ENCODE measurements around the gene CTSE. TPM values are rescaled to one million over a fixed set of nuclear protein-coding genes. Genes with fewer than 3 reads are reported as not detected.

CTSE gene
- total RNA-seq, 1 experiment from 2014 or later = 0.39 TPM

GRCh38 chr1:205962821-205963221 is 60.9 kb downstream of the CTSE start:
- TF ChIP-seq EZH2 (IDR thresholded peaks at IDR 0.05; ENCODE audit: borderline replicate concordance, low read depth, low read length, poor library complexity, severe bottlenecking) (no peak), CTCF (conservative IDR thresholded peaks at IDR 0.05; ENCODE audit: low read depth, low read length) (no peak)
- Histone ChIP-seq H3K4me1 (ENCODE audit: insufficient read depth, low read length, poor library complexity, severe bottlenecking) (peaks cover 14% of the 10 kb centered on the region), H3K9me3 (ENCODE audit: low read depth, low read length, poor library complexity, severe bottlenecking) (no peaks in the 10 kb centered on the region), H3K27me3 (replicated peaks; ENCODE audit: insufficient read depth, low read depth, low read length, poor library complexity) (no peaks in the 10 kb centered on the region), H3K27ac (ENCODE audit: low read depth, low read length, poor library complexity, severe bottlenecking) (no peak overlapping the region), H3K4me3 (ENCODE audit: low read depth, low read length, poor library complexity, severe bottlenecking) (no peak overlapping the region), H3K36me3 (ENCODE audit: insufficient read depth, low read length, poor library complexity, severe bottlenecking) (no peaks in the 10 kb centered on the region)
- ChIA-PET CTCF (interaction anchor here (0.9 kb wide), 1 partner anchor 14 kb away, joined by 4 read pairs; no protein-coding TSS in a partner anchor), POLR2A (ENCODE audit: low non-redundant PET) (no interaction called here)
- no TSS peak for BruUV-seq (replicated peaks)
- DNase-seq (ENCODE audit: low spot score) = no peak
- intact Hi-C loops (cut with micrococcal nuclease; ENCODE audit: unreplicated experiment) = no loop called here

- DNase-seq (ENCODE audit: low spot score) = peak; percentile 30
- intact Hi-C loops (cut with micrococcal nuclease; ENCODE audit: unreplicated experiment) = no loop called here
- H3K9me3 ChIP-seq (ENCODE audit: low read depth, low read length, poor library complexity, severe bottlenecking) = no peaks in the 10 kb centered on the region
- no peak overlapping the region for H3K4me3 ChIP-seq (ENCODE audit: low read depth, low read length, poor library complexity, severe bottlenecking)
- POLR2A ChIA-PET (ENCODE audit: low non-redundant PET) = no interaction called here
- BruUV-seq (replicated peaks) = no TSS peak
- TF ChIP-seq EZH2 (IDR thresholded peaks at IDR 0.05; ENCODE audit: borderline replicate concordance, low read depth, low read length, poor library complexity, severe bottlenecking) (no peak), CTCF (conservative IDR thresholded peaks at IDR 0.05; ENCODE audit: low read depth, low read length) (no peak)
- CTCF ChIA-PET = interaction anchor here (0.9 to 1.2 kb wide), 2 partner anchors 15 kb away, joined by 4 read pairs; no protein-coding TSS in a partner anchor
- H3K27ac ChIP-seq (ENCODE audit: low read depth, low read length, poor library complexity, severe bottlenecking) = no peak overlapping the region
- no peaks in the 10 kb centered on the region for H3K36me3 ChIP-seq (ENCODE audit: insufficient read depth, low read length, poor library complexity, severe bottlenecking)
- H3K27me3 ChIP-seq (replicated peaks; ENCODE audit: insufficient read depth, low read depth, low read length, poor library complexity) = no peaks in the 10 kb centered on the region
- peaks cover 14% of the 10 kb centered on the region for H3K4me1 ChIP-seq (ENCODE audit: insufficient read depth, low read length, poor library complexity, severe bottlenecking)
Measured at GRCh38 chr1:205961991-205962820, 61.5 kb downstream of the CTSE start.

- no TSS peak for BruUV-seq (replicated peaks)
- Histone ChIP-seq H3K27ac (ENCODE audit: low read depth, low read length, poor library complexity, severe bottlenecking) (no peak overlapping the region), H3K36me3 (ENCODE audit: insufficient read depth, low read length, poor library complexity, severe bottlenecking) (no peaks in the 10 kb centered on the region), H3K4me1 (ENCODE audit: insufficient read depth, low read length, poor library complexity, severe bottlenecking) (peaks cover 14% of the 10 kb centered on the region), H3K4me3 (ENCODE audit: low read depth, low read length, poor library complexity, severe bottlenecking) (no peak overlapping the region), H3K27me3 (replicated peaks; ENCODE audit: insufficient read depth, low read depth, low read length, poor library complexity) (peaks cover 2% of the 10 kb centered on the region), H3K9me3 (ENCODE audit: low read depth, low read length, poor library complexity, severe bottlenecking) (no peaks in the 10 kb centered on the region)
- DNase-seq (ENCODE audit: low spot score) = no peak
- ChIA-PET CTCF (interaction anchor here (1.2 kb wide), 1 partner anchor 16 kb away, joined by 4 read pairs; no protein-coding TSS in a partner anchor), POLR2A (ENCODE audit: low non-redundant PET) (no interaction called here)
- TF ChIP-seq CTCF (conservative IDR thresholded peaks at IDR 0.05; ENCODE audit: low read depth, low read length) = no peak
- no peak for TF ChIP-seq EZH2 (IDR thresholded peaks at IDR 0.05; ENCODE audit: borderline replicate concordance, low read depth, low read length, poor library complexity, severe bottlenecking)
- intact Hi-C loops (cut with micrococcal nuclease; ENCODE audit: unreplicated experiment) = no loop called here
Measured at GRCh38 chr1:205961405-205961804, 62.3 kb downstream of the CTSE start.

Data from A673 (cell line).